Adipocyte (in vitro differentiated cells): Measurements from ENCODE around the gene FTL.

Source experiments
- DNase-seq: peaks from one replicate; pipeline ENCODE4 v3.0.0-alpha.2; 2015; ENCODE audit warnings: low read depth
- H3K27me3 ChIP-seq: replicated peaks from 2 replicates; pipeline ENCODE4 v1.7.0; 2013; ENCODE audit warnings: mild to moderate bottlenecking, low read length, moderate library complexity; ENCODE audit not compliant: control insufficient read depth, insufficient read depth
- H3K36me3 ChIP-seq: 2 replicates; pipeline ENCODE4 v1.7.0; 2013; ENCODE audit warnings: low read length, mild to moderate bottlenecking, moderate library complexity; ENCODE audit not compliant: control insufficient read depth, insufficient read depth, severe bottlenecking
- H3K4me1 ChIP-seq: 2 replicates; pipeline ENCODE4 v1.7.0; 2013; ENCODE audit warnings: mild to moderate bottlenecking, low read length, moderate library complexity; ENCODE audit not compliant: control insufficient read depth, insufficient read depth
- H3K4me3 ChIP-seq: 2 replicates; pipeline ENCODE4 v1.7.0; 2013; ENCODE audit warnings: mild to moderate bottlenecking, low read length, moderate library complexity
- H3K9ac ChIP-seq: 2 replicates; pipeline ENCODE4 v1.7.0; 2013; ENCODE audit warnings: mild to moderate bottlenecking, low read length, moderate library complexity
- H3K9me3 ChIP-seq: 2 replicates; pipeline ENCODE4 v1.7.0; 2013; ENCODE audit warnings: mild to moderate bottlenecking, low read length, moderate library complexity; ENCODE audit not compliant: control insufficient read depth

Gene FTL

DNA sequence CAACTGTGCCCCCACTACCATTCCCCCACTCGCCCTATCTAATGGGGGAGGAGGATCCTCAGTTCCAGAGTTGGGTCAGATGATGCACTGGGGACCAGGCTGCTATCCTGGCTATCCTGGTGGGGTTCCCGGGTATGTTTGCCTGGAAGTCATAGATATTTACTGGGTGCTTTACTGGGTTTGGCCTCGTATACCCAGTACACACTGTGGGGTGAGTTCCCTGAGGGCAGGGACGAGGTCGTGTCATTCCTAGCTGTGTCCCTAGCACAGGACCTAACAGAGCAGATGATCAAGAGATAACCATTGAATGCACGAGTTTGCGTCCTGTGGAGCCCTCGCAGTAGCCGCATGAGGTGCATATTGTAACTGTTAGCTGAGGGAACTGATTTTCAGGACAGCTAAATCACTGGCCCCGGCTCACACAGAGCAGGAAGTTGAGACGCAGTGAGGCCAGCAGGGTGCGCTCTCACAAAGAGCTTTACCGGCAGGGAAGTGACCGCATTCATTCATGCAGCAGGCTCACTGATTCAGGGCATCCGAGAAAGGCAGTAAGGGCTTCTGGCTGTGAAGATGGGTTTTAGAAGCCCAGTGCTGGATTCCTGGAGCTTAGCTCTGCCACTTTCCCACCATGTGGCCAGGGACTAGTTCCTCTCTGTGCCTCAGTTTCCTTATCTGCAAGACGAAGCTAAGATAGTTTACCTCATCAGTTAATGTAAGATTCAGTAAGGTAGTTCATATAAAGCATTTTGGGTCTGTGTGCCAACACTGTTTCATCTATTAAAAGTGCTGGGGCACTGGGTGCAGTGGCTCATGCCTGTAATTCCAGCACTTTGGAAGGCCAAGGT lies 34.6 kb downstream of the FTL start:
- no peak overlapping the region for H3K9ac ChIP-seq
- H3K4me3 ChIP-seq, result no peak overlapping the region
- H3K4me1 ChIP-seq, result peaks cover 6% of the 10 kb centered on the region
- DNase-seq, result peak; percentile 82
- no peaks in the 10 kb centered on the region for H3K27me3 ChIP-seq
- no peaks in the 10 kb centered on the region for H3K9me3 ChIP-seq
- peaks cover 14% of the 10 kb centered on the region for H3K36me3 ChIP-seq

DNA sequence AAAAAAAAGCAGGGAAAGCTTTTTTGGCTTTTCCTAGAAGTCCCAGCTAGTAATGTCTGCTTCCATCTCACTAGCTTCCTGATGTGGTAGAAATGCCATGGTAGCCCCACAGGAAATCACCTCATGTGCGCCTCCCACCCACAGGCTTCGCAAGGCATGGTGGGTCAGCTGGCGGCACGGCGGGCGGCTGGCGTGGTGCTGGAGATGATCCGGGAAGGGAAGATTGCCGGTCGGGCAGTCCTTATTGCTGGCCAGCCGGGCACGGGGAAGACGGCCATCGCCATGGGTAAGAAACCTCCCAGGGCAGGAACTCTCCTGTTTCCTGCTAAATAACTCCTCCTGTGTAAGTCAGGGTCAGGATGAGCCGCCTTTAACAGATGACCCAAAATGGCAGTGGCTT lies 39.0 kb downstream of the FTL start:
- Histone ChIP-seq H3K4me3 (no peak overlapping the region), H3K27me3 (no peaks in the 10 kb centered on the region), H3K36me3 (peaks cover 39% of the 10 kb centered on the region), H3K4me1 (no peaks in the 10 kb centered on the region), H3K9me3 (no peaks in the 10 kb centered on the region), H3K9ac (no peak overlapping the region)
- no peak for DNase-seq

- H3K9me3 ChIP-seq, result no peaks in the 10 kb centered on the region
- no peak overlapping the region for H3K4me3 ChIP-seq
- H3K4me1 ChIP-seq, result no peaks in the 10 kb centered on the region
- DNase-seq, result no peak
- no peak overlapping the region for H3K9ac ChIP-seq
- peaks cover 47% of the 10 kb centered on the region for H3K36me3 ChIP-seq
- H3K27me3 ChIP-seq, result no peaks in the 10 kb centered on the region
Measured at GRCh38 chr19:49004964-49005614, 40.0 kb downstream of the FTL start.

- H3K9me3 ChIP-seq, result no peaks in the 10 kb centered on the region
- no peak for DNase-seq
- H3K9ac ChIP-seq, result no peak overlapping the region
- peaks cover 56% of the 10 kb centered on the region for H3K36me3 ChIP-seq
- no peaks in the 10 kb centered on the region for H3K4me1 ChIP-seq
- no peak overlapping the region for H3K4me3 ChIP-seq
- H3K27me3 ChIP-seq, result no peaks in the 10 kb centered on the region
Measured at GRCh38 chr19:49006905-49007304, 41.8 kb downstream of the FTL start.

GRCh38 chr19:49009828-49010227 lies 44.7 kb downstream of the FTL start:
- DNase-seq, result no peak
- Histone ChIP-seq H3K36me3 (peaks cover 61% of the 10 kb centered on the region), H3K4me1 (no peaks in the 10 kb centered on the region), H3K27me3 (no peaks in the 10 kb centered on the region), H3K9ac (no peak overlapping the region), H3K4me3 (no peak overlapping the region), H3K9me3 (no peaks in the 10 kb centered on the region)

- DNase-seq, result no peak
- no peaks in the 10 kb centered on the region for H3K4me1 ChIP-seq
- H3K9ac ChIP-seq, result no peak overlapping the region
- H3K36me3 ChIP-seq, result peaks cover 61% of the 10 kb centered on the region
- no peaks in the 10 kb centered on the region for H3K27me3 ChIP-seq
- H3K4me3 ChIP-seq, result no peak overlapping the region
- no peaks in the 10 kb centered on the region for H3K9me3 ChIP-seq
Measured at GRCh38 chr19:49010453-49010852, 45.3 kb downstream of the FTL start.

- Histone ChIP-seq H3K9ac (no peak overlapping the region), H3K4me1 (no peaks in the 10 kb centered on the region), H3K9me3 (no peaks in the 10 kb centered on the region), H3K4me3 (no peak overlapping the region), H3K36me3 (peaks cover 63% of the 10 kb centered on the region), H3K27me3 (no peaks in the 10 kb centered on the region)
- DNase-seq, result no peak
Measured at GRCh38 chr19:49011194-49011593, 46.1 kb downstream of the FTL start.

DNA sequence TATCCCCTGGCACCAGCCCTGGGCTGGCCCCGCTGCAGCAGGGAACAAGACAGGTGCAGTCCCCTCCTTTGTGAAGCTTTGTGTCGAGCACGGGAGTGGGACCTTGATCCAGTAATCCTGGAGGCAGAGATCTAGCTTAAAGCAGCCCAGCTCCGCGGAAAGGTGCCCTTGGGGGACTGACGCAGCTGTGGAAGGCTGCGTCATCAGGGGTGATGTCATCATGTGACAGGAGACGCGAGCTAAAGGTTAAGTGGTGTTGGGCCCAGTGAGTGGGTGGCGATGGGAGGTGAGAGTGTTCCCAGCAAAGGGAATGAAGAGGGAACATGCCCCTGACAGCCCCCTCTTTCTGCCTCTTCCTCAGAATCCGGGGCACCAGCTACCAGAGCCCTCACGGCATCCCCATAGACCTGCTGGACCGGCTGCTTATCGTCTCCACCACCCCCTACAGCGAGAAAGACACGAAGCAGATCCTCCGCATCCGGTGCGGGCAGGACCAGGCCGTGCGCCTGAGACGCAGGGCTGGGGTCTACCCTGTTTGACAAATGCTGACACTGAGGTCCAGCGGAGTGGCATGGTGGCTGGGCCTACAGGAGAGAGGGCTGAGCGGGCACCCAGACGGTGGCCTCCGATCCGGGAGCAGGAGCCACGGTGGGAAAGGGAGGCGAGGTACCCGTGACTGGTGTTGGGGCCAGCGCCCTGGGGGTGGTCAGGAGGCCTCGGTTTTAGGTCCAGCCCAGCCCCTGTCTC lies 49.2 kb downstream of the FTL start:
- Histone ChIP-seq H3K9me3 (no peaks in the 10 kb centered on the region), H3K36me3 (peaks cover 50% of the 10 kb centered on the region), H3K4me1 (peaks cover 10% of the 10 kb centered on the region), H3K9ac (no peak overlapping the region), H3K4me3 (no peak overlapping the region), H3K27me3 (peaks cover 3% of the 10 kb centered on the region)
- DNase-seq, result no peak

GRCh38 chr19:49014870-49015255 lies 49.8 kb downstream of the FTL start:
- peaks cover 44% of the 10 kb centered on the region for H3K36me3 ChIP-seq
- H3K9me3 ChIP-seq, result no peaks in the 10 kb centered on the region

DNA sequence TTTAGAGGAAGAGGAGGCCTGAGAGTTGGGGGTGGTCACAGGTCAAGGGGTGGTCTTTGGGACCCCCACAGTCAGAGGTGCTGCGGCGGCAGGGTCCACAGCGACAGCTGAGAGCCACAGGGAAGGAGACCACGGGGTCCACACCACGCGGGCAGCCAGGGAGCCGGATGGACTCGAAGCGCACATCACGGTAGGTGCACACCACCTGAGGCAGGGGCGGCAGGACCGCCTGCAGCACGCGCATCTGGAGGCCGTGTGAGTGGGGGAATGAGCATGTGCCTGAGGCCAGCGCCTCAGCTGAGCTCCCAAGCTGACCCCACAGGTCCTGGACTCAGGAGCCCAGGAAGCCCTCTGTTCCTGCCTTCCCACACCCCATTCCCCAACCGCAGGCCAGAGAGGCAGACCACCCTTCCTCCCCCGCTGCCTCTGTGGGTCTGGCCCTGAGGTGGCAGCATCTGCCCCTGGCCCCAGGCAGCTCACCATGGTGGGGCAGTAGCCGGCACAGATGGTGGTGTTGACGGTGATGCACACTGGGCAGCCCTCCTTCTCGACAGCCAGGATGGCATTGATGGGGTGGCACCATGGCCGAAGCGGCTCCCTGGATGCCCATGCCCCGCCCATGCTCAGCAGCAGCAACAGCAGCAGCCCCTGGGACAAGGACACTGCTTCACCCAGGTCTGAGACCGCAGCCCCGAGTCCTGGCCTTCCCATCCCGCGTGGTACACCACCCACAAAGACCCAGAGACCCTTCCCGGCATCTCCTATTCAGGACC lies 51.1 kb downstream of the FTL start:
- no peak for DNase-seq
- peaks cover 10% of the 10 kb centered on the region for H3K4me1 ChIP-seq
- peaks cover 13% of the 10 kb centered on the region for H3K27me3 ChIP-seq
- H3K9ac ChIP-seq, result no peak overlapping the region
- peaks cover 40% of the 10 kb centered on the region for H3K36me3 ChIP-seq
- no peak overlapping the region for H3K4me3 ChIP-seq
- H3K9me3 ChIP-seq, result no peaks in the 10 kb centered on the region

More at GRCh38 chr19:49014870-49015255, 49.8 kb downstream of the FTL start:
- peaks cover 3% of the 10 kb centered on the region for H3K27me3 ChIP-seq
- no peak for DNase-seq
- no peak overlapping the region for H3K9ac ChIP-seq
- H3K4me1 ChIP-seq, result peaks cover 10% of the 10 kb centered on the region
- H3K4me3 ChIP-seq, result no peak overlapping the region
